Inflammatory macrophage (primary cell): Measurements from ENCODE around the gene TBC1D22A.
"Not testable (repeated sequence)": the region's sequence is repeated elsewhere in the genome, so short reads cannot be mapped to it uniquely, and the experiment has no call there.

Experiments used
- DNase-seq, 2 donors: peaks; one replicate each; pipeline ENCODE4 v3.0.0-alpha.2; 2020 to 2022

Gene TBC1D22A

GRCh38 chr22:47112582-47112965 lies 350.1 kb downstream of the TBC1D22A start:
- DNase-seq = no peak

GRCh38 chr22:47112994-47113852 lies 350.8 kb downstream of the TBC1D22A start:
- DNase-seq = peak; percentile 10 to 60

GRCh38 chr22:47113853-47114415 lies 351.5 kb downstream of the TBC1D22A start:
- no peak for DNase-seq

GRCh38 chr22:47114813-47115517 lies 352.5 kb downstream of the TBC1D22A start:
- no peak for DNase-seq

DNA sequence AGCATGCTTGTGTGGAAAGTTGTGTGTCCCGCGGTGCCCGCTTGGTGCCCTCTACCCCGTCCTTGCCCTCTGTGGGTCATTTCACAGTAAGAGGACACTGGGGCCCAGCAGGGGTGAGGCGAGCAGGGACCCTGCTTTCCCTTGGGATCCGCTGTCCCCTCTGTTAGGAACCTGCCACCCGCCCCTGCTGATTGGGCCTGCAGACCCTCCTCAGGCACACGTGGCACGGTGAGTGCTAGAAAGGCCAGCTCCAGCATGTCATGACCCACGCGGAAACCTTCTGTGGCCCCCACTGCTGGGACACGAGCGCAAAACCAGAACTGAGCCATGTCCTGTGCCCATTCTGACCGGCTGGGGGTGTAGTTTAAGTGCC lies 353.1 kb downstream of the TBC1D22A start:
- DNase-seq = no peak

DNA sequence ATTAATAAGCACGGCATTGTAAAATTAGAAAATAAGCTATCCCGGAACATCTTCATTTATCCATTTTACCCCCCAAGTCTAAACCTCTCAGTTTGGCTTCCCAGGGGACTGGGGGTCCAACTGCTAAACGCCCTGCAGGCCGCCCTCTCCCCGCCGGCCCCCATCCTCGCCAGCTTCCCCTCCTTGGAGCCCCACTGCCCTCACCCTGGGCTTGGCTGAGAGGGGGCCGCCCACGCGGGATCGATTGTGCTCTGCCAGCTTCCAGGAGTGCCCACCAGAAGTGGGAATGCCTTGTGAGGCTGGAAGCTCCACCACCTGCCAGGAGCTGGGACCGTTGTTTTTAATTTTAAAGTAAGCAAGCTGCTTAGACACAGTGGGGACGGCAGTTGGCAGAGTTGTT lies 353.5 kb downstream of the TBC1D22A start:
- DNase-seq = no peak

- no peak for DNase-seq
These were observed 354.2 kb downstream of the TBC1D22A start for GRCh38 chr22:47116426-47117341.

GRCh38 chr22:47117442-47117841 lies 355.0 kb downstream of the TBC1D22A start:
- DNase-seq = not testable (repeated sequence)

DNA sequence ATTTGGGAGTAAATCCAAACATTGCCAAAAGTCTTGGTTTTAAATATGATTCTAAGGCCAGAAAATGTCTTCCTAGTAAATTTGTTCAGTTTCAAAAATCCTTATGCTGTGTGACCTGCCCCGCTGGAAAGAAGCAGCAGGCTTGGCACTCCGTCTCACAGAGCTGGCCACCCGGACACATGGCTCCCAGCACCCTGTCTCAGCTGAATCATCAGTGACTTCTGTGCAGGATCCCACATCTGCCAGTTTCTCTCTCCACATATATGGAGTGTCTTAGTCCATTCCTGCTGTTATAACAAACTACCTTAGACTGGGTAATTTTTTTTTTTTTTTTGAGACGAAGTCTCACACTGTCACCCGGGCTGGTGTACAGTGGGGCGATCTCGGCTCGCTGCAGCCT lies 356.7 kb downstream of the TBC1D22A start:
- no peak for DNase-seq

DNA sequence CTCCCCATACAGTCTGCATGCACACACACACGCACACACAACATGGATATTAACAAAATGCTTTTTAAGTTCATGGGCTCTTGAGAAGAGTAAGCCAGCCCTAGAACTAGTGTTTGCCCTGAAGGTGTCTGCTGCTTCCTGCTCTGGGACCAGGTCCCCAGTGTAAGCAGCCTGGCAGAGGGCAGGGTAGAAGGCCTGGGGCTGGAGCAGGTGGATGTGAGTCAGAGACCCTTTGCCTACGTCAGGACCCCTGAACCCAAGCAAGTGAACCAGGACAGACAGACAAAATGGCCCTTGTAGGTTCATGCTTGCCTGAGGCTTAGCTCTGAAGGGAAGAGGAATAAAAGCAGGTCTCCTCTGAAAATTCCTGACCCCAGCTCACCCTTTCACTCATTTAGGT lies 357.9 kb downstream of the TBC1D22A start:
- DNase-seq = no peak

GRCh38 chr22:47121791-47122190 lies 359.3 kb downstream of the TBC1D22A start:
- no peak for DNase-seq

DNA sequence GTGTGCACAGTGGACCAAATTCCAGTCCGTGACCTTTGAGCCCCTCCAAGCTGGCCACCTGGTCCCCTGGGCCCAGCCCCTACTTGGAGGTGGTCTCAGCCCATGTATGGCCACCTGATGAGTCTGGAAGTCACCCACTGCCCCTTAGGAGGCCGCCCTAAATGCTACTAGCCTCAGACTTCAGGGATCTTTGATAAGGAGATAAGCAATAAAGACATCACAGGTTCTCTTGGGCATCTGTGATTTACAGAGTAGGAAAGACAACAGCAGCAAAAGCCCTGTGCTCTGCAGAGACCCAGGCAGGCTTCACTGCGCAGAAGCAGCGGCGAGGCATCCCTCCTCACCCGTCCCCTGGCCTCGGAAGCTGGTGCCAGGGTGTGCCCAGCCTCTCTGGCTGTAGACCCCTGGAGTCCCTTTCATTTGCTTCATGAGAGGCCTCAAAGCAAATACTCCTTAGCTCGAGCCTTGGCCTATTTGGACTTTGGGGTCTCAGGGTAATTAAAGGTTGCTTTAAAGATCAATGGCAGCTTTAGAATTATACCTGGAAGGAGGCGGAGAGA lies 360.1 kb downstream of the TBC1D22A start:
- DNase-seq = no peak

GRCh38 chr22:47123006-47123826 lies 360.8 kb downstream of the TBC1D22A start:
- no peak for DNase-seq

- no peak for DNase-seq
These were observed 361.5 kb downstream of the TBC1D22A start for GRCh38 chr22:47123827-47124442.

DNA sequence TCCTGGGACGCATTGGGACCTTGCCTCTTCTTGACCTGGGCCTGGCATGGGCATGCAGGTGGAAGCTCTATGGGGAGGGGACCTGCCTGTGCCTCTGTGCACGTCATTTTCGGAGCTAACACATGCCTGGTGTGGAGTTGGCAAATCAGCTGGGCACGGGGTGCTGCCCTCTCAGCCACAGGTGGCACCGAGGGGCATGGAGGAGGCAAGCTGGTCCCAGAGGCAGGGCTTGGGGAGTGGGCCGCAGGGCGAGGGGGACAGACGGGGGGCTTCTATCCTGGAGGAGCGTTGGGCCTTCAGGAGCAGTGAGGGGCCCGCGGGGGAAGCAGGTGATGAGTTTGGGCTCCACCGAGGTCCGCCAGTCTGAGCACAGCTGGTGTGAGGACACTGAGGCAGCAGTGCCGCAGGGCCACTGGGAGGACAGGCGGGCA lies 362.0 kb downstream of the TBC1D22A start:
- DNase-seq = no peak

DNA sequence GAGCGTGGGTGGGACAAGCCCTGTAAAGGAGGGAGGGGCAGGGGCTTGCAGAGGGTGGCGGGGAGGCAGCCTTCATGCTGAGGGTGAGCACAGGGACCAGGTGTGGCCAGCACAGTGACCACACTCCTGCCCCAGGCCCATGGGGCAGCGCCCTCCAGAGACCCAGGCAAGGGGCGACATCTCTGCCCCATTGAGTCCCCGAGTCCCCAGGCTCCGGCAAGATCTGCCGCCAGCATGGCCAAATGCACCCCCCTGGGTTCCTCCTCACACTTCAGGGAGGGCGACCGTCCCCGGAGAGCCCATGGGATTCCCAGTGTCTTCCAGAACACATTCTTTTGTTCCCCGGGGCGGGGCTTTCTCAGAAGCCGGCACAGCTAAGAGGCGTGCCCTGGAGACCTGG lies 362.5 kb downstream of the TBC1D22A start:
- DNase-seq = no peak

DNA sequence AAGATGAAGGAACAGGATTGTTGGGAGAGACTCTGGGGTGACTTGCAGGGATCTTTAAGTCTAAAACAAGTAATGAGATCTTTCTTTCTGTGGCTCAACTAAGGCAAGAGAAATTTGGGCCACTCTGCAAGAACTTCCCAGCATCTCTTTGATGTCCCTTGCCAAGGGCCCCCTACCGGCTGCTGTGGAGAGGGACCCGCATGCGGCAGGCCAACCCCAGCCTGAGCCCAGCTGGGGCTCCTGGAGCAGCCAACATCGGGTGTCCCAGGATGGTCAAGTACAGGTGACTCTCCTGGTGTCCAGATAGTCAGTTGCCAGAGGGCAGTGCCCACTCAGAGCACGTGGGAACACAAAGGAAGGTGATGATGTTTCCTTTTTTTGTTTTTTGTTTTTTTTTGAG lies 363.2 kb downstream of the TBC1D22A start:
- no peak for DNase-seq

DNA sequence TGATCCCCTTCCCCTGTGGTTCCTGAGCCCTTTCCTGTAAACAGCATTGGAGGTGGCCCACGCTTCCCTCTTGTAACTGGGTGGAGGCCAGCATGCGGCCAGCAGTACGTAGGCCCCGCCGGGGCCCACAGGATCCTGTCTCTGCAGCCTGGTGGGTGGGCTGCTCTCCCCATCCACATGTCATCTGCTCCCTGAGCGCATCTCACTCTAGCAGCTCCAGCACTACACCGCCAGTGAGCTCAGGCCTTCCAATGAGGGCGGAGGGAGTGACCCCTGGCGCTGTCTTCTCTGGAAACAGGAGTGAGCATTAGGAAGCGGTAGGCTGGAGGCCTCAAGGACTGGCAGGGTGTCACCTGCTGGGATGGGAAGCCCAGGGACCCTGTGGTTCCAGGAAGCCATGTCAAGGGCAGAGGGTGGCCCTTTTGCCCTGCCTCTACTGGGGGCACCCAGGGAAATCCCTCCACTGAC lies 363.9 kb downstream of the TBC1D22A start:
- no peak for DNase-seq

- no peak for DNase-seq
These were observed 365.0 kb downstream of the TBC1D22A start for GRCh38 chr22:47127441-47127871.

GRCh38 chr22:47128216-47128615 lies 365.8 kb downstream of the TBC1D22A start:
- no peak for DNase-seq
